Measurements from ENCODE around the gene CELSR3.

The CELSR3 gene

DNA sequence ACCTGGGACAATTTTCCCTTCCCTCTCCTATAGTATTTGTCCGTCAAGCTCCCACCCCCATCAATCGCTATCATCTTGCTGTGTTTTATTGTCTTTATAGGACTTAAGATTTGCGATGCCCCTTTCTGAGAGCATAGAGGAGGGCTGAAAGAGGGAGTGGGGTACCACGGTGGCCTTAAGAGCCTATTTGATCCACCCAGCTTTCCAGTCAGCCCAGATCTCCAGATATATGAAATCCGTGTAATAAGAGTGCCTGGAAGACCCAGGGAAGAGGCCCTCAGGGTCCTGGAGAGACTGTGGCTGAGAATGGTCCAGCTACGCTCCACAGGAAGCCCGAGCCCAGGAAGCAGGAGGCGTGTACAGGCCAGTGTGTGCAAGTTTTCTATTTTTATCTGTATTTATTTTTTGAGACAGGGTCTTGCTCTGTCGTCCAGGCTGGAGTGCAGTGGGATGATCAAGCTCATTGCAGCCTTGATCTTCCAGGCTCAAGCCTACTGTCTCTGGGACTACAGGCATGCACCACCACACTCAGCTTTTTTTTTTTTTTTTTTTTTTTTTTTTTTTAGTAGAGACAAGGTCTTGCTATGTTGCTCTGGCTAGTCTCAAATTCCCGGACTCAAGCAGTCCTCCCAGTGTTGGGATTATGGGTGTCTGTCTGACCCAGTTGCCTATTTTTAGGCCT is 24.0 kb upstream of the CELSR3 start:
- CTCF ChIA-PET: interaction anchor here (0.6 to 1.5 kb wide), 8 partner anchors 9 to 48 kb away, joined by 3 to 11 read pairs (median 4); no protein-coding TSS in a partner anchor
- TF ChIP-seq CTBP1 (IDR thresholded peaks at IDR 0.05; ENCODE audit: borderline replicate concordance) (no peak), ZNF384 (IDR thresholded peaks at IDR 0.05) (peak; percentile 88; the same call in 1 of the 2 replicates), TARDBP (IDR thresholded peaks at IDR 0.05) (no peak), FOXA1 (IDR thresholded peaks at IDR 0.05) (no peak)
- no peak for DNase-seq (ENCODE audit: extremely low spot score)
- POLR2A ChIA-PET: interaction anchor here (0.9 to 2.0 kb wide), 7 partner anchors 9 to 52 kb away, joined by 3 to 13 read pairs (median 6); partner anchors contain the start of genes CELSR3, IP6K2 and SLC26A6

DNA sequence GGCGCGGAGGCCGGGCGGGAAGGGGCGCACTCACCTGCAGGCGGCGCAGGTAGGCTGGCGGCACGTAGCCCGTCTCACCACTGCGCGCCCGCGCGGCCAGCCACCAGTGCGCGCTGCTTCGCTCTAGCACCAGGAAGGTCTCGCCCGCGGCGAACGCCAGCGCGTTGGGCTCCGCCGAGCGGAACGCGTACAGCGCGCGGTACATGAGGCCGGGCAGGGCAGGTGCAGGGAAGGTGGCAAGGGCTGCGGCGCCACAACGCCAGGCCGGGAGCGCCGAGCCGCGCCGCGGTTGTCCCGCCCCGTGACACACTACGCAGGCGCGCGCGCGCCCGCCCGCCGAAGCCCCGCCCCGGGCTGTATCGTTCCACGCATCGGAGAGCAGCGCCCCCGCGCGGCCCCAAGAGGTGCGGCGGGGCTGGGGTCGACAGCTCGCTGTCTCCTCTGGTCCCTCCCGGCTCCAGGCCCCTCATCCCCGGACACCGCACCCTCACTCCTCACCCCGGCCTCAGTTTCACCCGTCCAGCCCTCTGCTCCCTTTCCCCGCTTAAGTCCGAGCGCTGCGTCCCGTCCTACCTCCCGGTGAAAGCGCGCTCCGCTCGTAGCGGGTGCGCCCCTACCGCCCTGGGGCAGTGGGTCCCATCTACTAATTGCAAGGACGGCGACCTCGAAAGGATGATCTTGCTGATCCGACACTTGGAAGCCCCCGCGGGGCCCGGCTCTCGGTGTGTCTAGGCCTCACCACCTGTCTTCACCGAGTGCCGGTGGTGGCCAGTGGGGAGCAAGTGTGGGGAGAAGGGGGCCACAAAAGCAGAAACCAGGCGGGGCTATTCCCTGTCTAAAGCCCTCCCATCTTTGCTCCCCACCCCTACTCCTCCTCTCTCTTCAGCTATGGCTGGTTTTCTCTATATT is 23.2 kb upstream of the CELSR3 start, which contains the start of gene NCKIPSD:
TSS of gene NCKIPSD (minus strand) at position 313 of the 909 bp plus-strand sequence. CDS start at position 205, 108 bp downstream.
- TF ChIP-seq CTBP1 (IDR thresholded peaks at IDR 0.05; ENCODE audit: borderline replicate concordance) (peak; percentile 62; the same call in 1 of the 2 replicates), ELF4 (IDR thresholded peaks at IDR 0.05) (no peak), FOXK2 (IDR thresholded peaks at IDR 0.05) (no peak)
- DNase-seq (ENCODE audit: extremely low spot score): peak; percentile 97
- ChIA-PET CTCF (interaction anchor here (0.5 to 1.5 kb wide), 13 partner anchors 10 to 446 kb away, joined by 3 to 11 read pairs (median 3); no protein-coding TSS in a partner anchor), POLR2A (interaction anchor here (1.1 to 2.0 kb wide), 6 partner anchors 11 to 52 kb away, joined by 3 to 13 read pairs (median 8); partner anchors contain the start of genes CELSR3, IP6K2 and SLC26A6)

DNA sequence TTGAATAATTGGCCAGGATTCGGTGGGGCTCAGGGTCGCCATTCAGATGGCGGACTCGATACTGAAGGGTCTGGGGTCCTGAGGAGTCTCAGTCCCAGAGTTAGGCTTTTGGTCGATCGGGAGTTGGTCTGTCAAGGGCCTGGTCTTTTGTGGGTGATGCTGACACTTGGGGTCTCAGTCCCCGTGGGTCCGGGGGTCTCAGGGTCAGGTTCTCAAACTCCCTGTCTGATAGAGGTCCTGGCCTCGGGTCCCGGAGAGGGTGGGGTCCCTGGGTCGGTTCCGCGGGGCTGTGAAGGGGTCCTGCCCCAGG is 22.6 kb upstream of the CELSR3 start:
- ChIA-PET CTCF (interaction anchor here (1.0 to 1.5 kb wide), 4 partner anchors 11 to 30 kb away, joined by 3 to 11 read pairs (median 3); no protein-coding TSS in a partner anchor), POLR2A (interaction anchor here (1.1 to 2.1 kb wide), 7 partner anchors 10 to 51 kb away, joined by 3 to 18 read pairs (median 10); partner anchors contain the start of genes CELSR3, IP6K2 and SLC26A6)
- no peak for DNase-seq (ENCODE audit: extremely low spot score)
- TF ChIP-seq HDGF (IDR thresholded peaks at IDR 0.05; ENCODE audit: borderline replicate concordance) (no peak), PKNOX1 (IDR thresholded peaks at IDR 0.05) (no peak), SP1 (IDR thresholded peaks at IDR 0.05) (no peak), L3MBTL2 (conservative IDR thresholded peaks at IDR 0.05) (no peak), TARDBP (IDR thresholded peaks at IDR 0.05) (no peak), NFRKB (IDR thresholded peaks at IDR 0.05) (no peak), FOXK2 (IDR thresholded peaks at IDR 0.05) (no peak), FOXM1 (IDR thresholded peaks at IDR 0.05; ENCODE audit: borderline replicate concordance) (no peak), BHLHE40 (IDR thresholded peaks at IDR 0.05; ENCODE audit: borderline replicate concordance) (no peak), FOXA1 (IDR thresholded peaks at IDR 0.05) (no peak), LEF1 (IDR thresholded peaks at IDR 0.05; ENCODE audit: borderline replicate concordance) (no peak), SUZ12 (IDR thresholded peaks at IDR 0.05) (no peak), ZNF384 (IDR thresholded peaks at IDR 0.05) (no peak), ARNT (IDR thresholded peaks at IDR 0.05) (no peak), ELF4 (IDR thresholded peaks at IDR 0.05) (no peak), CTBP1 (IDR thresholded peaks at IDR 0.05; ENCODE audit: borderline replicate concordance) (no peak)

DNA sequence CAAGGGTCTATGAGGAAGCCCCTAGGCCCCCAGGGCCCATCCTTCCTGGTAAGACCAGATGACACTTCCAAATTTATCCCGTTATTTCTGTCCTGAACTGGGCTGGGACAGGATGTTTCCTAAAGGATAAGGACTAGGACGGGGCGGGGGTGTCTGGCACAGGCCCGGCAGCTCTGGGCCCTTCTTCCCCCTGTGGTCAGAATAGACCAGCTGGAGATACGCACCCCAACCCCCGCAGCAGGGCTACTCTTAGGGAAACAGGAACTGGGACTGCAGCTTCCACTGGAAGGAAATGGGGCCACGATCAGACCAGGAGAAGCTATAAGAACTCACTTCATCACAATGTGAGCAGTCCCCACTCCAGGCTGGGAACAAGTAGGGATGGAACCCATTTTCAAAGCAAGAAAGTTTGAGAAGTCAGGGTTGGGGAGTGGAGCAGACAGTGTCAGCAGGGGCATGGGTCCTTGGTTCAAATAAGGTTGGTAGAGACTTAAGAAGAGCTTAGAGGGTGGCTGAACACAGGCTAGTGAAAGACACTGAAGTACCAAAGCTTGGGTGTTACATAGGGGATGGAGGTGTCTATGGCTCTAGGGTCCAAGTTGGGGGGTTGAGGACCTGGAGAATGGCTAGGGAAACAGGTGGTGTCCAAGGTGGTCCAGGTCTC is 21.9 kb upstream of the CELSR3 start:
- ChIA-PET POLR2A (interaction anchor here (1.5 to 2.1 kb wide), 2 partner anchors 14 to 22 kb away, joined by 4 to 18 read pairs; partner anchors contain the start of gene CELSR3), CTCF (interaction anchor here (0.6 to 1.3 kb wide), 2 partner anchors 13 to 20 kb away, joined by 5 to 7 read pairs; no protein-coding TSS in a partner anchor)
- no peak for TF ChIP-seq LEF1 (IDR thresholded peaks at IDR 0.05; ENCODE audit: borderline replicate concordance)
- no peak for DNase-seq (ENCODE audit: extremely low spot score)

DNA sequence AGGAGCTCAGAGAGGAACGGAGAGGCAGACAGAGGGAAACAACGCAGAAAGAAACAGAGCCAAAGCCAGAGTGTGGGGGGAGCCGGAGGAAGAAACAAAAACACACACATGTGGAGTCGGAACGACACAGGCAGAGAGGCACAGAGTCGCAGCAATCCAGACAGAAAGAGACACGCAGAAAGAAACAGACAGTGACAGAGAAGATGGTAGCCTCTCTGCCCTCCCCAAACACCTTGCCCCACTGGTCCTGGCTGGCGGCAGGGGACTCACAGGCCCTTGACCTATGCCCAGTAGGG is 21.3 kb upstream of the CELSR3 start:
- TF ChIP-seq HDGF (IDR thresholded peaks at IDR 0.05; ENCODE audit: borderline replicate concordance): no peak
- TF ChIP-seq ARNT (IDR thresholded peaks at IDR 0.05): no peak
- no peak for TF ChIP-seq ELF4 (IDR thresholded peaks at IDR 0.05)
- no peak for TF ChIP-seq CTBP1 (IDR thresholded peaks at IDR 0.05; ENCODE audit: borderline replicate concordance)
- TF ChIP-seq FOXK2 (IDR thresholded peaks at IDR 0.05): no peak
- TF ChIP-seq LEF1 (IDR thresholded peaks at IDR 0.05; ENCODE audit: borderline replicate concordance): no peak
- no peak for TF ChIP-seq FOXA1 (IDR thresholded peaks at IDR 0.05)
- no peak for TF ChIP-seq BHLHE40 (IDR thresholded peaks at IDR 0.05; ENCODE audit: borderline replicate concordance)
- TF ChIP-seq SUZ12 (IDR thresholded peaks at IDR 0.05): no peak
- no peak for TF ChIP-seq NFRKB (IDR thresholded peaks at IDR 0.05)
- no peak for TF ChIP-seq L3MBTL2 (conservative IDR thresholded peaks at IDR 0.05)
- TF ChIP-seq ZNF384 (IDR thresholded peaks at IDR 0.05): no peak
- TF ChIP-seq PKNOX1 (IDR thresholded peaks at IDR 0.05): no peak
- no peak for TF ChIP-seq FOXM1 (IDR thresholded peaks at IDR 0.05; ENCODE audit: borderline replicate concordance)
- no peak for TF ChIP-seq SP1 (IDR thresholded peaks at IDR 0.05)
- TF ChIP-seq TARDBP (IDR thresholded peaks at IDR 0.05): no peak
- ChIA-PET POLR2A (interaction anchor here (1.5 to 2.1 kb wide), 2 partner anchors 13 to 21 kb away, joined by 4 to 18 read pairs; partner anchors contain the start of gene CELSR3), CTCF (interaction anchor here (0.6 to 1.3 kb wide), 2 partner anchors 14 to 20 kb away, joined by 5 to 7 read pairs; no protein-coding TSS in a partner anchor)
- no peak for DNase-seq (ENCODE audit: extremely low spot score)

GRCh38 chr3:48682786-48683185 is 20.1 kb upstream of the CELSR3 start:
- ChIA-PET POLR2A (no interaction called here), CTCF (no interaction called here)
- no peak for DNase-seq (ENCODE audit: extremely low spot score)
- TF ChIP-seq FOXM1 (IDR thresholded peaks at IDR 0.05; ENCODE audit: borderline replicate concordance) (no peak), SUZ12 (IDR thresholded peaks at IDR 0.05) (no peak), FOXA1 (IDR thresholded peaks at IDR 0.05) (no peak), TARDBP (IDR thresholded peaks at IDR 0.05) (no peak), BHLHE40 (IDR thresholded peaks at IDR 0.05; ENCODE audit: borderline replicate concordance) (no peak), HDGF (IDR thresholded peaks at IDR 0.05; ENCODE audit: borderline replicate concordance) (no peak), LEF1 (IDR thresholded peaks at IDR 0.05; ENCODE audit: borderline replicate concordance) (no peak), PKNOX1 (IDR thresholded peaks at IDR 0.05) (no peak), SP1 (IDR thresholded peaks at IDR 0.05) (no peak), ELF4 (IDR thresholded peaks at IDR 0.05) (no peak), CTBP1 (IDR thresholded peaks at IDR 0.05; ENCODE audit: borderline replicate concordance) (no peak), ARNT (IDR thresholded peaks at IDR 0.05) (no peak), FOXK2 (IDR thresholded peaks at IDR 0.05) (no peak), NFRKB (IDR thresholded peaks at IDR 0.05) (no peak), L3MBTL2 (conservative IDR thresholded peaks at IDR 0.05) (no peak)

Data from HEK293T (cell line).